GM23248 (cell line): ENCODE measurements around the gene RAI1. TPM values are rescaled to one million over a fixed set of nuclear protein-coding genes. Genes with fewer than 3 reads are reported as not detected.
A peak's percentile ranks its signal among the peaks of the same experiment; 100 is the strongest.

Experiments used
- DNase-seq: peaks from one replicate; pipeline ENCODE4 v3.0.0-alpha.2; 2015
- H2AFZ ChIP-seq: fragments of 200-600 bp; sonication (generic); 2 replicates; pipeline ENCODE4 v1.6.1; 2016; ENCODE audit warnings: antibody characterized with exemption
- H3F3A ChIP-seq: fragments of 200-600 bp; sonication (generic); 2 replicates; pipeline ENCODE4 v1.6.1; 2016; ENCODE audit warnings: mild to moderate bottlenecking, antibody characterized with exemption, mixed run types; ENCODE audit not compliant: insufficient read depth
- H3K27ac ChIP-seq: fragments of 200-600 bp; sonication (generic); 2 replicates; pipeline ENCODE4 v1.5.1; 2016; ENCODE audit warnings: mild to moderate bottlenecking
- H3K27me3 ChIP-seq: fragments of 200-600 bp; sonication (generic); replicated peaks from 2 replicates; pipeline ENCODE4 v1.6.1; 2016; ENCODE audit warnings: mild to moderate bottlenecking; ENCODE audit not compliant: insufficient read depth
- H3K36me3 ChIP-seq: fragments of 200-600 bp; sonication (generic); 2 replicates; pipeline ENCODE4 v1.6.1; 2016; ENCODE audit warnings: low read depth, mild to moderate bottlenecking
- H3K4me1 ChIP-seq: fragments of 200-600 bp; sonication (generic); 2 replicates; pipeline ENCODE4 v1.6.1; 2016; ENCODE audit warnings: mild to moderate bottlenecking; ENCODE audit not compliant: insufficient read depth
- H3K4me2 ChIP-seq: fragments of 200-600 bp; sonication (generic); one replicate; pipeline ENCODE4 v1.6.1; 2016; ENCODE audit warnings: mild to moderate bottlenecking; ENCODE audit not compliant: unreplicated experiment
- H3K4me3 ChIP-seq: fragments of 200-600 bp; sonication (generic); 2 replicates; pipeline ENCODE4 v1.5.1; 2016; ENCODE audit warnings: mild to moderate bottlenecking
- H3K79me2 ChIP-seq: fragments of 200-600 bp; sonication (generic); 2 replicates; pipeline ENCODE4 v1.6.1; 2016; ENCODE audit warnings: mild to moderate bottlenecking; ENCODE audit not compliant: insufficient read depth
- H3K9ac ChIP-seq: fragments of 200-600 bp; sonication (generic); 2 replicates; pipeline ENCODE4 v1.6.1; 2016; ENCODE audit warnings: mild to moderate bottlenecking
- H3K9me2 ChIP-seq: fragments of 200-600 bp; sonication (generic); 2 replicates; pipeline ENCODE4 v1.6.1; 2016; ENCODE audit warnings: mixed run types, mild to moderate bottlenecking, moderate library complexity; ENCODE audit not compliant: insufficient read depth
- H3K9me3 ChIP-seq: fragments of 200-600 bp; sonication (generic); one replicate; pipeline ENCODE4 v1.6.1; 2017; ENCODE audit warnings: low read depth
- H4K20me1 ChIP-seq: fragments of 200-600 bp; sonication (generic); 2 replicates; pipeline ENCODE4 v1.6.0; 2016; ENCODE audit not compliant: insufficient read depth
- EZH2 ChIP-seq: fragments of 200-600 bp; sonication (generic); IDR thresholded peaks from 2 replicates; pipeline ENCODE4 v1.6.1; 2018; ENCODE audit warnings: antibody characterized with exemption, mild to moderate bottlenecking; ENCODE audit not compliant: insufficient read depth, poor library complexity, severe bottlenecking
- EZH2phosphoT487 ChIP-seq: fragments of 200-600 bp; sonication (generic); IDR thresholded peaks from 2 replicates; pipeline ENCODE4 v1.6.1; 2018; ENCODE audit warnings: antibody characterized with exemption, moderate library complexity, mild to moderate bottlenecking, low read depth; ENCODE audit not compliant: insufficient read depth
- WGBS, 2 experiments: methylation state at CpG; one replicate each; pipeline ENCODE4 v1.1.6; 2015 to 2017; ENCODE audit warnings: low lambda C conversion rate in 2 of 2, low coverage in 1 of 2; ENCODE audit errors: missing lambda C conversion rate in 2 of 2; 5-methylcytosine and 5-hydroxymethylcytosine counted together
- in situ Hi-C: fragments of 300-500 bp; cut with MboI; formaldehyde crosslinking; loops from 2 replicates; pipeline ENCODE4 v1.15.0; 2020
- polyA plus RNA-seq: library from polyadenylated mRNA; unstranded; fragments of >200 nt; fragmentation: Nextera tagmentation; extraction: Ambion mirVana; gene quantifications from 2 replicates; pipeline ENCODE4 v1.2.1, GENCODE V29; 2016
- total RNA-seq: library from RNA; depleted of rRNA; stranded (reverse); fragments of >200 nt; shearing (Covaris generic); gene quantifications from 2 replicates; pipeline ENCODE4 v1.2.3, GENCODE V29; 2014

Gene RAI1
- total and polyA plus RNA-seq, 2 experiments from 2014 or later = 5.2 to 9.1 TPM

- Histone ChIP-seq H3K27me3 (no peaks in the 10 kb centered on the region), H3K9me2 (no peaks in the 10 kb centered on the region), H3K9ac (no peak overlapping the region), H3K27ac (no peak overlapping the region), H4K20me1 (no peaks in the 10 kb centered on the region), H3K79me2 (peaks cover 92% of the 10 kb centered on the region), H3K4me3 (no peak overlapping the region), H3K36me3 (no peaks in the 10 kb centered on the region), H3K4me2 (no peak overlapping the region), H2AFZ (no peak overlapping the region), H3K9me3 (no peaks in the 10 kb centered on the region), H3K4me1 (peaks cover 23% of the 10 kb centered on the region), H3F3A (peaks cover 4% of the 10 kb centered on the region; the same call in 1 of the 2 replicates)
- 89 to 91% methylated on average over 17 of the region's 17 CpGs for WGBS, 2 experiments
- TF ChIP-seq EZH2 = no peak
- TF ChIP-seq EZH2phosphoT487 = no peak
- DNase-seq = no peak
- in situ Hi-C loops = no loop called here
Observed at GRCh38 chr17:17749025-17749772, 67.9 kb downstream of the RAI1 start.

GRCh38 chr17:17749921-17750320 lies 68.7 kb downstream of the RAI1 start:
- 56 to 66% methylated on average over 6 of the region's 6 CpGs for WGBS, 2 experiments
- Histone ChIP-seq H3F3A (peaks cover 4% of the 10 kb centered on the region; the same call in 1 of the 2 replicates), H3K4me3 (no peak overlapping the region), H3K9me3 (no peaks in the 10 kb centered on the region), H3K79me2 (peaks cover 92% of the 10 kb centered on the region), H3K4me2 (no peak overlapping the region), H3K9ac (no peak overlapping the region), H4K20me1 (no peaks in the 10 kb centered on the region), H3K4me1 (peaks cover 23% of the 10 kb centered on the region), H3K9me2 (no peaks in the 10 kb centered on the region), H3K27ac (no peak overlapping the region), H2AFZ (no peak overlapping the region), H3K27me3 (no peaks in the 10 kb centered on the region), H3K36me3 (no peaks in the 10 kb centered on the region)
- in situ Hi-C loops = no loop called here
- peak; percentile 56 for DNase-seq
- TF ChIP-seq EZH2phosphoT487 (no peak), EZH2 (no peak)

- H3F3A ChIP-seq = peaks cover 4% of the 10 kb centered on the region; the same call in 1 of the 2 replicates
- no peak overlapping the region for H3K4me3 ChIP-seq
- H4K20me1 ChIP-seq = no peaks in the 10 kb centered on the region
- no peak overlapping the region for H3K27ac ChIP-seq
- no peak for DNase-seq
- TF ChIP-seq EZH2phosphoT487 = no peak
- TF ChIP-seq EZH2 = no peak
- H2AFZ ChIP-seq = no peak overlapping the region
- no peak overlapping the region for H3K4me2 ChIP-seq
- H3K27me3 ChIP-seq = no peaks in the 10 kb centered on the region
- WGBS, 2 experiments = 39 to 40% methylated on average over 8 of the region's 8 CpGs
- H3K79me2 ChIP-seq = peaks cover 85% of the 10 kb centered on the region
- no peak overlapping the region for H3K9ac ChIP-seq
- no peaks in the 10 kb centered on the region for H3K36me3 ChIP-seq
- no peaks in the 10 kb centered on the region for H3K9me3 ChIP-seq
- peaks cover 23% of the 10 kb centered on the region for H3K4me1 ChIP-seq
- no peaks in the 10 kb centered on the region for H3K9me2 ChIP-seq
- in situ Hi-C loops = no loop called here
Observed at GRCh38 chr17:17750881-17751280, 69.6 kb downstream of the RAI1 start.

- no peaks in the 10 kb centered on the region for H4K20me1 ChIP-seq
Observed at GRCh38 chr17:17751489-17752088, 70.3 kb downstream of the RAI1 start.

More at GRCh38 chr17:17751489-17752088, 70.3 kb downstream of the RAI1 start:
- H3K27me3 ChIP-seq = no peaks in the 10 kb centered on the region
- peaks cover 4% of the 10 kb centered on the region; the same call in 1 of the 2 replicates for H3F3A ChIP-seq
- peak overlapping the region; percentile 71 for H2AFZ ChIP-seq
- peak; percentile 43 for DNase-seq
- H3K36me3 ChIP-seq = no peaks in the 10 kb centered on the region
- peak overlapping the region; percentile 81 for H3K9ac ChIP-seq
- peak overlapping the region; percentile 80 for H3K4me2 ChIP-seq
- H3K9me2 ChIP-seq = no peaks in the 10 kb centered on the region
- H3K27ac ChIP-seq = peak overlapping the region; percentile 74
- in situ Hi-C loops = no loop called here
- H3K79me2 ChIP-seq = peaks cover 85% of the 10 kb centered on the region
- peaks cover 23% of the 10 kb centered on the region for H3K4me1 ChIP-seq
- TF ChIP-seq EZH2phosphoT487 = no peak
- TF ChIP-seq EZH2 = no peak
- H3K9me3 ChIP-seq = no peaks in the 10 kb centered on the region
- WGBS, 2 experiments = 38 to 41% methylated on average over 17 of the region's 17 CpGs
- peak overlapping the region; percentile 83 for H3K4me3 ChIP-seq
